ENCODE data around the gene MORN4. TPM values are rescaled to one million over a fixed set of nuclear protein-coding genes. Genes with fewer than 3 reads are reported as not detected.

The MORN4 gene
- total and polyA plus RNA-seq, 2 of the 13 experiments (the other 11 are each of a cell fraction or from before 2014, with no cell fraction given), result 3.4 to 9.1 TPM

GRCh38 chr10:97676770-97677581 is 43.7 kb upstream of the MORN4 start (continued):
- no peak for TF ChIP-seq ZNF280D (CRISPR knock-in tag; IDR thresholded peaks at IDR 0.05)
- peak; percentile 83 for TF ChIP-seq SMC3 (IDR thresholded peaks at IDR 0.05; ENCODE audit: low read length)
- TF ChIP-seq NFKB2 (CRISPR knock-in tag; IDR thresholded peaks at IDR 0.05; ENCODE audit: borderline replicate concordance), result no peak
- 0 out of 2 replicates have a peak, but pooled peaks have one; percentile 62 for TF ChIP-seq ZNF580 (CRISPR knock-in tag; IDR thresholded peaks at IDR 0.05; ENCODE audit: borderline replicate concordance, low read depth)
- TF ChIP-seq ERF (CRISPR knock-in tag; IDR thresholded peaks at IDR 0.05), result 0 out of 2 replicates have a peak, but pooled peaks have one; percentile 35
- peak; percentile 26; the same call in 1 of the 2 replicates for TF ChIP-seq MTERF4 (CRISPR knock-in tag; IDR thresholded peaks at IDR 0.05)
- no peak for TF ChIP-seq KLF12 (CRISPR knock-in tag; IDR thresholded peaks at IDR 0.05; ENCODE audit: borderline replicate concordance)
- TF ChIP-seq FOXA3 (CRISPR knock-in tag; IDR thresholded peaks at IDR 0.05), result 0 out of 2 replicates have a peak, but pooled peaks have one; percentile 44
- no peak for TF ChIP-seq FOXA1 (IDR thresholded peaks at IDR 0.05)
- peak; percentile 58 for TF ChIP-seq FOXA1 (CRISPR knock-in tag; IDR thresholded peaks at IDR 0.05)
- TF ChIP-seq ZNF142 (CRISPR knock-in tag; IDR thresholded peaks at IDR 0.05), result no peak
- peak; percentile 74 for TF ChIP-seq RAD21 (CRISPR knock-in tag; IDR thresholded peaks at IDR 0.05)
- TF ChIP-seq POLR2G (IDR thresholded peaks at IDR 0.05; ENCODE audit: low read depth, low read length), result peak; percentile 61; the same call in 1 of the 2 replicates

Data from HepG2 (cell line).